ENCODE measurements around the gene ADRA2C. TPM values are rescaled to one million over a fixed set of nuclear protein-coding genes. Genes with fewer than 3 reads are reported as not detected.

ADRA2C gene
- polyA plus RNA-seq, 1 of the 3 experiments (the other 2 are of a cell fraction), result 0.15 TPM

DNA sequence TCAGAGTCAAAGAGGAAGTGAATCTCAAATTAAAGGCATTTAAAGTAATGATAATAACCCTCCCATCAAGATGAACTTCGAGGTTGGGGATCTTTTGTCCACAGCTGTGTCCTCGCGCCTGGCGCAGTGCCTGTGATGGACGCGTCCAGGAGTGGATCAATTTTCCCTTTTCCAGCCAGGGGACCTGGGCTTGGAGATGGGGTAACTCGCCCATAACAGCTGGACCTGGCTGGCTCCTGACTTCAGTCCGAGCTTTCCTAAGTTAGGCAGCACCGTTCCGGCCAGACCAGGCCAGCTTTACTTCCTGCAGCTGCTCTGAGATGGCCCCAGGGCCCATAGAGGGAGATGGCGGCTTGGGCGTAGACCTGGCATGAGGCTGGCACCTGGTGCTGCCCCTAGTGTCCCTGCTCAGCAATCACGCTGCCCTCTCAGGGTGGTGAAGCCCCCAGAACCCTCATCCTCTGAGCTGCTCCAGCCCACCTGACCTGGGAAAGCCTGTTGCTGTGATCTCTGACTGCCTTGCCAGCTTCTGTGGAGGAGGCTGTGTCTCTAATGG is 23.9 kb downstream of the ADRA2C start:
- POLR2A ChIA-PET, result no interaction called here
- H3K4me3 ChIP-seq (ENCODE audit: low read depth in 2 of 2, low read length in 1 of 2), result no peak overlapping the region
- no peaks in the 10 kb centered on the region for H3K36me3 ChIP-seq (replicated peaks in 1 of 2; ENCODE audit: control insufficient read depth in 1 of 2, insufficient read depth in 2 of 2, low read length in 1 of 2)
- no peaks in the 10 kb centered on the region for H3K9me2 ChIP-seq
- TF ChIP-seq TCF12 (IDR thresholded peaks at IDR 0.05), result no peak
- peak; percentile 43; the same call in 1 of the 2 replicates for TF ChIP-seq GATA2 (CRISPR knock-in tag; IDR thresholded peaks at IDR 0.05)
- H3K79me2 ChIP-seq (ENCODE audit: insufficient read depth), result no peaks in the 10 kb centered on the region
- WGBS (ENCODE audit: low lambda C conversion rate), result 64% methylated on average over 9 of the region's 13 CpGs
- no peaks in the 10 kb centered on the region for H4K20me1 ChIP-seq (ENCODE audit: insufficient read depth)
- no peak overlapping the region for H2AFZ ChIP-seq (ENCODE audit: low read depth)
- no peaks in the 10 kb centered on the region for H3K9me3 ChIP-seq
- no peaks in the 10 kb centered on the region for H3F3A ChIP-seq (replicated peaks; ENCODE audit: insufficient read depth)
- peaks cover 0 to 51% of the 10 kb centered on the region in 2 experiments; a peak in 2 of 4 replicates for H3K4me1 ChIP-seq (ENCODE audit: control insufficient read depth in 1 of 2, insufficient read depth in 2 of 2, low read depth in 1 of 2, low read length in 1 of 2)
- H3K9ac ChIP-seq, result no peak overlapping the region
- H3K4me2 ChIP-seq, result no peak overlapping the region
- peak; percentile 75 for DNase-seq
- CTCF ChIA-PET, result interaction anchor here (0.6 to 12.6 kb wide), 10 partner anchors 9 to 459 kb away, joined by 3 to 179 read pairs (median 4); partner anchors contain the start of gene ADRA2C
- peak overlapping the region in 1 of 2 experiments; percentile 60; a peak in 1 of 4 replicates for H3K27ac ChIP-seq (ENCODE audit: low read depth in 2 of 2, low read length in 1 of 2)
- no peaks in the 10 kb centered on the region for H3K27me3 ChIP-seq (ENCODE audit: insufficient read depth)

- ChIA-PET CTCF (interaction anchor here (1.2 to 12.6 kb wide), 6 partner anchors 7 to 86 kb away, joined by 3 to 144 read pairs (median 6); no protein-coding TSS in a partner anchor), POLR2A (no interaction called here)
- Histone ChIP-seq H3K4me3 (ENCODE audit: low read depth in 2 of 2, low read length in 1 of 2) (no peak overlapping the region), H3K9me2 (no peaks in the 10 kb centered on the region), H3K27me3 (ENCODE audit: insufficient read depth) (no peaks in the 10 kb centered on the region), H3K9me3 (no peaks in the 10 kb centered on the region), H4K20me1 (ENCODE audit: insufficient read depth) (no peaks in the 10 kb centered on the region), H3K9ac (no peak overlapping the region), H3F3A (replicated peaks; ENCODE audit: insufficient read depth) (no peaks in the 10 kb centered on the region), H3K4me2 (no peak overlapping the region), H3K79me2 (ENCODE audit: insufficient read depth) (no peaks in the 10 kb centered on the region), H3K4me1 (ENCODE audit: control insufficient read depth in 1 of 2, insufficient read depth in 2 of 2, low read depth in 1 of 2, low read length in 1 of 2) (peaks cover 0 to 40% of the 10 kb centered on the region in 2 experiments; a peak in 1 of 4 replicates), H3K36me3 (replicated peaks in 1 of 2; ENCODE audit: control insufficient read depth in 1 of 2, insufficient read depth in 2 of 2, low read length in 1 of 2) (no peaks in the 10 kb centered on the region), H2AFZ (ENCODE audit: low read depth) (no peak overlapping the region), H3K27ac (ENCODE audit: low read depth in 2 of 2, low read length in 1 of 2) (no peak overlapping the region)
- 42% methylated on average over 5 of the region's 9 CpGs for WGBS (ENCODE audit: low lambda C conversion rate)
- TF ChIP-seq NFIC (IDR thresholded peaks at IDR 0.05; ENCODE audit: borderline replicate concordance) (no peak), RAD21 (IDR thresholded peaks at IDR 0.05; ENCODE audit: low read length) (no peak), RFX5 (IDR thresholded peaks at IDR 0.05; ENCODE audit: low read length) (no peak), RXRA (IDR thresholded peaks at IDR 0.05; ENCODE audit: borderline replicate concordance, low read depth) (no peak), MEF2A (IDR thresholded peaks at IDR 0.05; ENCODE audit: borderline replicate concordance, low read depth) (no peak), TEAD4 (IDR thresholded peaks at IDR 0.05; ENCODE audit: borderline replicate concordance, insufficient read depth) (no peak), REST (IDR thresholded peaks at IDR 0.05; ENCODE audit: low read depth, low read length) (no peak), RCOR1 (IDR thresholded peaks at IDR 0.05; ENCODE audit: low read length) (no peak), SIN3A (IDR thresholded peaks at IDR 0.05; ENCODE audit: borderline replicate concordance, low read depth, low read length) (no peak), EP300 (IDR thresholded peaks at IDR 0.05; ENCODE audit: borderline replicate concordance in 1 of 2, low read depth in 1 of 2, low read length in 1 of 2) (no peak), JUND (IDR thresholded peaks at IDR 0.05) (no peak), TCF12 (IDR thresholded peaks at IDR 0.05) (no peak), ELF1 (IDR thresholded peaks at IDR 0.05) (no peak), GATA2 (CRISPR knock-in tag; IDR thresholded peaks at IDR 0.05) (no peak)
- TF ChIP-seq, protein P1, sequence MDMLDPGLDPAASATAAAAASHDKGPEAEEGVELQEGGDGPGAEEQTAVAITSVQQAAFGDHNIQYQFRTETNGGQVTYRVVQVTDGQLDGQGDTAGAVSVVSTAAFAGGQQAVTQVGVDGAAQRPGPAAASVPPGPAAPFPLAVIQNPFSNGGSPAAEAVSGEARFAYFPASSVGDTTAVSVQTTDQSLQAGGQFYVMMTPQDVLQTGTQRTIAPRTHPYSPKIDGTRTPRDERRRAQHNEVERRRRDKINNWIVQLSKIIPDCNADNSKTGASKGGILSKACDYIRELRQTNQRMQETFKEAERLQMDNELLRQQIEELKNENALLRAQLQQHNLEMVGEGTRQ (IDR thresholded peaks at IDR 0.05; ENCODE audit: borderline replicate concordance, low read depth, low read length), result no peak
- TF ChIP-seq, protein P2, sequence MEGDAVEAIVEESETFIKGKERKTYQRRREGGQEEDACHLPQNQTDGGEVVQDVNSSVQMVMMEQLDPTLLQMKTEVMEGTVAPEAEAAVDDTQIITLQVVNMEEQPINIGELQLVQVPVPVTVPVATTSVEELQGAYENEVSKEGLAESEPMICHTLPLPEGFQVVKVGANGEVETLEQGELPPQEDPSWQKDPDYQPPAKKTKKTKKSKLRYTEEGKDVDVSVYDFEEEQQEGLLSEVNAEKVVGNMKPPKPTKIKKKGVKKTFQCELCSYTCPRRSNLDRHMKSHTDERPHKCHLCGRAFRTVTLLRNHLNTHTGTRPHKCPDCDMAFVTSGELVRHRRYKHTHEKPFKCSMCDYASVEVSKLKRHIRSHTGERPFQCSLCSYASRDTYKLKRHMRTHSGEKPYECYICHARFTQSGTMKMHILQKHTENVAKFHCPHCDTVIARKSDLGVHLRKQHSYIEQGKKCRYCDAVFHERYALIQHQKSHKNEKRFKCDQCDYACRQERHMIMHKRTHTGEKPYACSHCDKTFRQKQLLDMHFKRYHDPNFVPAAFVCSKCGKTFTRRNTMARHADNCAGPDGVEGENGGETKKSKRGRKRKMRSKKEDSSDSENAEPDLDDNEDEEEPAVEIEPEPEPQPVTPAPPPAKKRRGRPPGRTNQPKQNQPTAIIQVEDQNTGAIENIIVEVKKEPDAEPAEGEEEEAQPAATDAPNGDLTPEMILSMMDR (IDR thresholded peaks at IDR 0.05), result no peak
- no peak for DNase-seq
Measured at GRCh38 chr4:3791256-3791655, 25.1 kb downstream of the ADRA2C start.
